Prostate gland (tissue), 2 donors: ENCODE measurements around the gene GPR108.

Source experiments
- CTCF ChIP-seq, 4 experiments: fragments of 200-600 bp in 2 of 4; fragments of 450-650 bp in 2 of 4; sonication (generic) in 2 of 4; IDR thresholded peaks; 1 replicate in 3 of 4; 2 replicates in 1 of 4; pipeline ENCODE4 v1.5.1; 2016 to 2019; ENCODE audit warnings: antibody characterized with exemption in 4 of 4, mild to moderate bottlenecking in 2 of 4, moderate library complexity in 2 of 4
- POLR2A ChIP-seq: fragments of 450-650 bp; IDR thresholded peaks from one replicate; pipeline ENCODE4 v1.6.1; 2016; ENCODE audit warnings: antibody characterized with exemption, mild to moderate bottlenecking

DNA sequence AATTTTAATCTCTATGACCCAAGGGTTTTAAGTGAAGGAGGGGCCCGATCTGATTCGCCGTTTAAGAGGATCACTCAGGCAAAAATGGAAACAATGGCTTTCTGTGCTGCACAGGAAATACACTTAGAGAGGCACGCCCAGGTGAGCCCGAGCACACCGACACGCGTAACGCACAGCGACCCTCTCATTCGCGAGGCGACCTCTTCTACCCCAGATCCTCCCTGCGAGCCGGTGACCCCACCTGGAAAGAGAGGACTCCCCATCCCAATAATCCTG is 29.6 kb upstream of the GPR108 start:
- TF ChIP-seq CTCF (IDR thresholded peaks at IDR 0.05) (no peak), POLR2A (no peak)
